Inflammatory macrophage treated with lipopolysaccharide for 1 hour (primary cell): Measurements from ENCODE around the gene PLEK.
"Not testable (repeated sequence)": the region's sequence is repeated elsewhere in the genome, so short reads cannot be mapped to it uniquely, and the experiment has no call there.

Source experiments
- DNase-seq, 2 donors: peaks; one replicate each; pipeline ENCODE4 v3.0.0-alpha.2; 2020 to 2022

The PLEK gene

DNA sequence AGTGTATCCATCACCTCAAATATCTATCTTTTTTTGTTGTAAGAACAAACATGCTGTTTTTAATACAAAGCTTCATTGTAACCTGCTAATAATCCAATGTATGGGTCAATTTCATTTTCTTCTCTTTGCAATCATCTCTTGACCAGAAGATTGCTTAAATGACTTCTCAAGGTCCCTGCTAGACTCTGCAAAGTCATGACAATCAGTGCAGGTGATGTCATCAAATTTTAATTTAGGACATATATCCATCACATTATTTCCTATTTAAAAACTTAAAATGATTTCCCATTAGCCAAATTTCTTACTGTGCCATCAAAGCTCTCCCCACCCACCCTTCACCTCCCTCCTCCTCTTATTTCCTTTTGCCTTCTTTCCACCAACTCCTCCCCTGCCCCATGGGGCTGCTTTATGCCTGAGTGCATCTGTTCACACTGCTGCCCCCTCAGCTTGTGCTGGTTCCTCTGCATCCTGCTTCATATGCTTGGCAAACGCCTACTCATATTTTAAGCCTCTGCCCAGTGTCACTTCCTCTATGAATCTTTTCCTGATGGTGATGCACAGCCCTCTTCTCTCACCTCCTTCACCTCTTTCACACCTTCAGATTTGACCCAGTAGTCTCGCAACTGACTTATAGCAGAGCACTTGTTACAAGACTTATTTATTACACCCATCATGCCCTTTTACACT lies 20.3 kb downstream of the PLEK start:
- DNase-seq = peak; percentile 67 to 83

DNA sequence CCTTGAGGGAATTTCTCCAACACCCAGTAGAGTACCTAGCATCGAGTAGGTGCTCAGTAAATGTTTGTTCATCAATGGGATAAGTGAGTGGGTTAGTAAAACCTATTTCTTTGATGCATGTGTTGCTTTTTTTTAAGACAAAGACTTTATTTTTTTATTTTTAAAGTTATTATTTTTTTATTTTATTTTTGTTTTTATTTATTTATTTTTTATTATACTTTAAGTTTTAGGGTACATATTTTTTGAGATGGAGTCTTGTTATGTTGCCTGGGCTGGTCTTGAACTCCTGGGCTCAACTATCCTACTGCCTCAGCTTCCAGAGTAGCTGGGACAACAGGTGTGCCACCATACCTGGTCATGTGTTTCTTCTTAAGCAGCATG lies 20.8 kb downstream of the PLEK start:
- no peak for DNase-seq

DNA sequence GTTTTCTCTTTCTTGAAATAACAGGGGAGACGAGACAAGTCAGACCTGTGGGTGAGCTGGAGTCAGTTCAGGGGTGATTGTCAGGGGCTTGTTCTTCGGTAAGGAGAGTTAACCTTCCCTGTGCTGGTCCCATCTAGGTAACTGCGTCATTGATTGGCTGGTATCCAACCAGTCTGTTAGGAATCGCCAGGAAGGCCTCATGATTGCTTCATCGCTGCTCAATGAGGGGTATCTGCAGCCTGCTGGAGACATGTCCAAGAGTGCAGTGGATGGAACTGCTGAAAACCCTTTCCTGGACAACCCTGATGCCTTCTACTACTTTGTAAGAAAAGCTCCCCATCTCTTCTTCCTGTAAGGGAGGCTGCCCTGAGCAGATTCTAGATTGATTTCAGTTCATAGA lies 21.3 kb downstream of the PLEK start:
- DNase-seq = no peak

- peak; percentile 97 to 99 for DNase-seq
Observed at GRCh38 chr2:68387408-68388350, 22.6 kb downstream of the PLEK start.

DNA sequence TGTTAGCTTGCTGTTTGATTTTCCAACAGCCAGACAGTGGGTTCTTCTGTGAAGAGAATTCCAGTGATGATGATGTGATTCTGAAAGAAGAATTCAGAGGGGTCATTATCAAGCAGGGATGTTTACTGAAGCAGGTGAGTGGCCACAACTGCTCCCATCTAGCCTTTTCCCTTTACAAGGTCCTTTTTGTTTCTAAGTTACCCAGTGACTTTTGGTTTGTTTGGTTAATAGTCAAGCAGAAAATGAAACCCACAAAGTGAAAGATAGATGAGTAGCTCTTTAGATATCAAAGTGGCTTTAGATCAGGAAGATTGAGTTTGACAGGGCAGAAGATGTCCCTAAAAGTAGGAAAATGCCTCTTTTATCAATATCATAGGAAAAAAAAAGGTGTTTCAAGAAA lies 23.3 kb downstream of the PLEK start:
- no peak for DNase-seq

- DNase-seq = no peak
Observed at GRCh38 chr2:68388772-68389171, 23.7 kb downstream of the PLEK start.

- DNase-seq = no peak
Observed at GRCh38 chr2:68390114-68390513, 25.0 kb downstream of the PLEK start.

- DNase-seq = no peak
Observed at GRCh38 chr2:68390586-68390985, 25.5 kb downstream of the PLEK start.

DNA sequence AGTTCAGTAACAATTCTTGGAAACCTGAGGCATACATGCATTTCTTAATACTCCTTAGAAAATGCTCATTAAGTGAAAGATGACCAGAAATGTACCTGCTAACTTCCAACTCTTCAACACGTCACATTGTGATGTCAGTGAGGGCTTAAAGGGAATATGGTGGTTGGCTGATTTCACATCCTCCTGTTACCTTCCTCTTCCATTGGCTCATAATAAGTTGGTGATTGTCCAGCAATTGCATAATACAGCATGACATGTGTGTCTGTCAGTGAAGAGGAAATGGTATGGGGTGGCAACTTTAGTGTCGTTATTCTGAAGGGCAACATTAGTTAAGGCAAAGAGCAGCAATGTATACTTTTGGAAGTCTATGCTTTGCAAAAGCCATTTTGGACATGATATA lies 26.0 kb downstream of the PLEK start:
- DNase-seq = peak; percentile 85 to 89

- no peak for DNase-seq
Observed at GRCh38 chr2:68391869-68392268, 26.8 kb downstream of the PLEK start.

DNA sequence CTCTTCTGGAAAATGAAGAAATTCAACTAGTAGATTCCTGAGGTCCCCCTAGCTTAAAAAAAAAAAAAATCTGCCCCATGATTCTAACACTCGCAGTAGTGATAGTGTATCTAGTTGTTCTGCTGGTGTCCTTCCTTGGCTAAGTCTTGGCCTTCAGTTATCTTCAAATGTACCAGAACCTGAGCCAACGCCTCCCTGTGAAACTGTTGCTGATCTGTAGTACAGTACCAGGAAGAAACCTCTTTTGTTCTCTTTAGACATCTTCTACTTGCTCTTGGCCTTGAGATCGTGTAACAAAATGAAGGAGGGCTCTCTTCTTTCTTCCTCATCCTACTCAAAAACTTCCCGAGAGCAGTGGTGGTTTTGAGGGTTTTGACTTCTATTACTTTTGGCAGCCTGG lies 31.0 kb downstream of the PLEK start:
- DNase-seq = no peak

DNA sequence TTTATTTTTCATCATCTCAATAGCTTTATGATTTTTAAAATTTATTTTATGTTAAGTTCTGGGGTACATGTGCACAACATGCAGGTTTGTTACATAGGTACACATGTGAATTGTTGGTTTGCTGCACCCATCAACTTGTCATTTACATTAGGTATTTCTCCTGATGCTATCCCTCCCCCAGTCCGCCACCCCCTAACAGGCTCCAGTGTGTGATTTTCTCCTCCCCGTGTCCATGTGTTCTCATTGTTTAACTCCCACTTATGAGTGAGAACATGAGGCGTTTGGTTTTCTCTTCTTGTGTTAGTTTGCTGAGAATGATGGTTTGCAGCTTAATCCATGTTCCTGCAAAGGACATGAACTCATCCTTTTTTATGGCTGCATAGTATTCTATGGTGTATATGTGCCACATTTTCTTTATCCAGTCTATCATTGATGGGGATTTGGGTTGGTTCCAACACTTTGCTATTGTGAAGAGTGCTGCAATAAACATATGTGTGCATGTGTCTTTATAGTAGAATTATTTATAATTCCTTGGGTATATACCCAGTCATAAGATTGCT lies 32.7 kb downstream of the PLEK start:
- not testable (repeated sequence) for DNase-seq

DNA sequence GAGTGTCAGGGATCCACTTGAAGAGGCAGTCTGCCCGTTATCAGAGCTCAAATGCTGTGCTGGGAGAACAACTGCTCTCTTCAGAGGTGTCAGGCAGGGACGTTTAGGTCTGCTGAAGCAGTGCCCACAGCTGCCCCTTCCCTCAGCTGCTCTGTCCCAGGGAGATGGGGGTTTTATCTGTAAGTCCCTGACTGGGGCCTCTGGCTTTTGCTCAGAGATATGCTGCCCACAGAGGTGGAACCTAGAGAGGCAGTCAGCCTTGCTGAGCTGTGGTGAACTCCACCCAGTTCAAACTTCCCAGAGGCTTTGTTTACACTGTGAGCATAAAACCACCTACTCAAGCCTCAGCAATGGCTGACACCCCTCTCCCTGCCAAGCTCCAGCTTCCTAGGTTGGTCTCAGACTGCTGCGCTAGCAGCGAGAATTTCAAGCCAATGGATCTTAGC lies 38.1 kb downstream of the PLEK start:
- DNase-seq = no peak

- DNase-seq = no peak
Observed at GRCh38 chr2:68404164-68404563, 39.1 kb downstream of the PLEK start.

DNA sequence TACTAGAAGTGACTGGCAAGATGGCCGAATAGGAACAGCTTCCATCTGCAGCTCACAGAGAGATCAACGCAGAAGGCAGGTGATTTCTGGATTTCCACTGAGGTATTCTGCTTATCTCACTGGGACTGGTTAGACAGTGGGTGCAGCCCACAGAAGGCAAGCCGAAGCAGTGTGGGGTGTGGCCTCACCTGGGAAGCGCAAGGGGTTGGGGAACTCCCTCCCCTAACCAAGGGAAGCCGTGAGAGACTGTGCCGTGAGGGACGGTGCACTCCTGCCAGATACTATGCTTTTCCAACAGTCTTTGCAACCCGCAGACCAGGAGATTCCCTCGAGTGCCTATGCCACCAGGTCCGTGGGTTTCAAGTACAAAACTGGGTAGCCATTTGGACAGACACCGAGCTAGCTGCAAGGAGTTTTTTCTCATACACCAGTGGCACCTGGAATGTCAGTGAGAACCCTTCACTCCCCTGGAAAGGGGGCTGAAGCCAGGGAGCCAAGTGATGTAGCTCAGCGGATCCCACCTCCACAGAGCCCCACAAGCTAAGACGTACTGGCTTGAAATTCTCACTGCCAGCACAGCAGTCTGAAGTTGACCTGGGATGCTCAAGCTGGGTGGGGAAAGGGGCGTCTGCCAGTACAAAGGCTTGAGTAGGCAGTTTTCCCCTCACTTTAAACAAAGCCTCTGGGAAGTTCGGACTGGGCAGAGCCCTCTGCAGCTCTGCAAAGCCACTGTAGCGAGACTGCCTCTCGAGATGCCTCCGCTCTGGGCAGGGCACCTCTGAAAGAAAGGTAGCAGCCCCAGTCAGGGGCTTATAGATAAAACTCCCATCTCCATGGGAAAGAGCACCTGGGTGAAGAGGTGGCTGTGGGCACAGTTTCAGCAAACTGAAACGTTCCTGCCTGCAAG lies 40.1 kb downstream of the PLEK start:
- DNase-seq = peak in 1 of 2 donors; percentile 9

- no peak for DNase-seq
Observed at GRCh38 chr2:68411397-68412126, 46.5 kb downstream of the PLEK start.

DNA sequence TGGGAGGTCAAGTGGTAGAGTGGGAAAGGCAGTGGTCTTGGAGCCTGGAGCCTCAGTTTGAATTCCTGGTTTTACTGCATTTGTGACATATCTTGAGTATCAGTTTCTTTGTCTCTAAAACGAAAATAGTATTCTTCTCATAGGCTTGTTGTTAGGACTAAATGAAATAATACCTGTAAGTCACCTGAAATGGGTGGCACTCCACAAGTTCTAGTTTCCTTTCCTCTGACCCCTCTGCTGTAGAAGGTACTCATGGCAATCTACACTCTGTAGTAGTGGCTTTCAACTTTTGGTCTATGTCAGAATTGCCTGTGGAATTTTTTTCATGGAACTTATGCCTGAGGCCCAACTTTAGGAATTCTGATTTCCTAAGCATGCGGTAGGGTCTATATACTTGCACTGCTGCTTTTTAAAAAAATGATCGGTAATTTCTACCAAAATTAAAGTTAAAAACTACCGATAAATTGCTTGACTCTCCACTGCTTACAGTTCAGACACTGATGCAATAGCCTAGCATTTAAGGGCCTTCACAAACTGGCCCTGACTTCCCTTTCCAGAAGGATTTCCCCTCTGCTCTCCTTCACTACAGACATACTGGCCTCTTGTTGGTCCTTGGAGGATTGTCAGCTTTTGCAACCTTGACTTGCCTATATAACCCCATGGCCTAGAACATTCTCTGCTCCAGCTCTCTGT lies 47.2 kb downstream of the PLEK start:
- peak; percentile 70 to 81 for DNase-seq

- no peak for DNase-seq
Observed at GRCh38 chr2:68413466-68413865, 48.4 kb downstream of the PLEK start.

GRCh38 chr2:68414452-68414851 lies 49.4 kb downstream of the PLEK start:
- no peak for DNase-seq

DNA sequence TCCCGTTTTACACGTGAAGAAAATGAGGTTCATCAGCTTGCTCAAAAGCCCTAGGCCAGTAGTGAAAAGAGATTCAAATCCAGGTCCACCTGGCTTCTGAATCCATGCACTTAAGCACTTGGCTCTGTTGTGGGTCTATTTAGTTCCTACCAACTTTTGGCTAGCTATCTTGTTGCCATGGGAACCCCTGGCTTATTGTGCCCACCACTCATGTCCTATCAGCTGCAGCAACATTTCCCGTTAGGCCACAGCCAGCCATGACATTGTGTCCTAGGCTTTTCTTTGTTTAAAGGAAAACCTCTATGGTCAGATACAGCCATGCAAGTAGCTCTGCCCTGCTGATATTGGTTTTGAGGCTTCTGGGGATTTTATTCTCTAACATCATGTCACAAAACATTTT lies 49.8 kb downstream of the PLEK start:
- no peak for DNase-seq

DNA sequence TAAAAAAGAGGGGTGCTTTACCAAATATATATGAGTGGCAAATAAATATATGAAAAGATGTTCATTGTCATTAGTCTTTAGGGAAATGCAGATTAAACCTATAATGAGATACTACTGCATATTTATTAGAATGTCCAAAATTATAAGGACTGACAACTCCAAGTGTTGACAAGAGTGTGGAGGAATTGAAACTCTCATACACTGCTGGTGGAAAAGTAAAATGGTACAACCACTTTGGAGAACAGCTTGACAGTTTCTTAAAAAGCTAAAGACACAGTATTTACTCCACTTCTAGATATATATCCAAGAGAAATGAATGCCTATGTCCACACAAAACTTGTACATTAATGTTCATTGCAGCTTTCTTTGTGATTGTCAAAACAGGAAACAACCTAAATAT lies 50.4 kb downstream of the PLEK start:
- no peak for DNase-seq
